Panc1 (cell line): ENCODE measurements around the gene PDPN. TPM values are rescaled to one million over a fixed set of nuclear protein-coding genes. Genes with fewer than 3 reads are reported as not detected.

Experiments
- ATAC-seq: fragments of 200-7000 bp; cut with Tn5 transposase; 2 replicates; pipeline ENCODE4 v1.9.1; 2020; ENCODE audit warnings: mild to moderate bottlenecking, moderate library complexity
- BruUV-seq: library from RNA; stranded (reverse); fragments of 400-500 nt; replicated peaks from 2 replicates; lab custom pipeline; 2021; lab: Mats Ljungman, UMichigan
- CTCF ChIA-PET: fragments of 300-600 bp; sonication (Branson Sonifier 250); formaldehyde crosslinking; loops from one replicate; lab custom pipeline; 2022; ENCODE audit warnings: antibody characterized with exemption; lab: Charles Lee
- POLR2A ChIA-PET: fragments of 300-600 bp; sonication (Branson Sonifier 250); formaldehyde crosslinking; loops from one replicate; lab custom pipeline; 2022; ENCODE audit warnings: antibody characterized with exemption; lab: Charles Lee
- DNase-seq: peaks from one replicate; pipeline ENCODE4 v3.0.0-alpha.2; 2010; ENCODE audit warnings: low read depth, low spot score
- H3K27ac ChIP-seq: 2 replicates; pipeline ENCODE4 v1.5.1; 2011; ENCODE audit warnings: mild to moderate bottlenecking, low read length, inconsistent platforms
- H3K27me3 ChIP-seq: fragments of 200-500 bp; sonication (Bioruptor generic); 2 replicates; pipeline ENCODE4 v1.6.0; 2014; ENCODE audit warnings: low read length, inconsistent platforms; ENCODE audit not compliant: control insufficient read depth, insufficient read depth
- H3K36me3 ChIP-seq: fragments of 200-500 bp; sonication (Bioruptor generic); 2 replicates; pipeline ENCODE4 v1.5.1; 2014; ENCODE audit warnings: inconsistent platforms, mild to moderate bottlenecking, low read length, moderate library complexity; ENCODE audit not compliant: control insufficient read depth, insufficient read depth
- H3K4me1 ChIP-seq: 2 replicates; pipeline ENCODE4 v1.5.1; 2011; ENCODE audit warnings: inconsistent platforms, mild to moderate bottlenecking, low read length, moderate library complexity; ENCODE audit not compliant: control insufficient read depth, insufficient read depth
- H3K4me3 ChIP-seq, 2 experiments: 2 replicates each; pipeline ENCODE4 v1.5.1; 2011 to 2012; ENCODE audit warnings: low read depth in 2 of 2, low read length in 2 of 2, mild to moderate bottlenecking in 2 of 2, inconsistent platforms in 1 of 2, moderate library complexity in 1 of 2
- H3K9me3 ChIP-seq: fragments of 200-500 bp; sonication (Bioruptor generic); 2 replicates; pipeline ENCODE4 v1.5.1; 2014; ENCODE audit warnings: low read depth, mild to moderate bottlenecking, inconsistent platforms, low read length, moderate library complexity; ENCODE audit not compliant: control insufficient read depth, insufficient read depth
- CTCF ChIP-seq: fragments of 450-650 bp; IDR thresholded peaks from 2 replicates; pipeline ENCODE4 v1.5.1; 2017; ENCODE audit warnings: mild to moderate bottlenecking
- POLR2AphosphoS5 ChIP-seq: IDR thresholded peaks from 2 replicates; pipeline ENCODE4 v1.6.1; 2012; ENCODE audit warnings: mild to moderate bottlenecking, low read depth, low read length, moderate library complexity
- REST ChIP-seq, 2 experiments: IDR thresholded peaks; 2 replicates each; pipeline ENCODE4 v1.6.1; 2011 to 2012; ENCODE audit warnings: low read depth in 2 of 2, control low read depth in 1 of 2, low read length in 1 of 2, mild to moderate bottlenecking in 1 of 2, moderate library complexity in 1 of 2; ENCODE audit not compliant: insufficient read depth in 1 of 2
- SIN3A ChIP-seq: IDR thresholded peaks from 2 replicates; pipeline ENCODE4 v1.6.1; 2012; ENCODE audit warnings: low read depth, mild to moderate bottlenecking, low read length, moderate library complexity, borderline replicate concordance; ENCODE audit not compliant: insufficient read depth
- TCF7L2 ChIP-seq: IDR thresholded peaks from 2 replicates; pipeline ENCODE4 v1.6.1; 2011; ENCODE audit warnings: mild to moderate bottlenecking, low read depth, low read length, inconsistent platforms
- in situ Hi-C: cut with HindIII; loops from 2 replicates; pipeline ENCODE4 v1.10.0; 2016; ENCODE audit warnings: low sequenced_read_pairs, low pct_unique_long_range_greater_than_20kb
- intact Hi-C: fragments of 100-400 bp; cut with micrococcal nuclease; formaldehyde crosslinking; loops from one replicate; pipeline ENCODE4 v1.10.0; 2022; ENCODE audit not compliant: unreplicated experiment
- total RNA-seq: library from RNA; stranded (reverse); gene quantifications from one replicate; pipeline ENCODE4 v1.2.1, GENCODE V29; 2021; ENCODE audit not compliant: unreplicated experiment

The PDPN gene
- total RNA-seq, 1 experiment from 2014 or later = 0.28 TPM

- ChIA-PET CTCF (no interaction called here), POLR2A (no interaction called here)
- Histone ChIP-seq H3K27me3 (peaks cover 2% of the 10 kb centered on the region), H3K4me1 (no peaks in the 10 kb centered on the region), H3K36me3 (no peaks in the 10 kb centered on the region), H3K4me3 (no peak overlapping the region), H3K9me3 (no peaks in the 10 kb centered on the region), H3K27ac (no peak overlapping the region)
- in situ Hi-C loops = no loop called here
- intact Hi-C loops = no loop called here
- BruUV-seq = no TSS peak
- DNase-seq = no peak
- no peak for ATAC-seq
- no peak for TF ChIP-seq TCF7L2
- no peak for TF ChIP-seq POLR2AphosphoS5
- TF ChIP-seq SIN3A = no peak
- no peak for TF ChIP-seq CTCF
- TF ChIP-seq REST (IDR thresholded peaks at IDR 0.05; ENCODE audit: insufficient read depth in 1 of 2, low read depth in 2 of 2, low read length in 1 of 2) = no peak
These were observed 3.8 kb downstream of the PDPN start for GRCh38 chr1:13587256-13588030.

- Histone ChIP-seq H3K27me3 (peaks cover 2% of the 10 kb centered on the region; the same call in 1 of the 2 replicates), H3K27ac (no peak overlapping the region), H3K36me3 (no peaks in the 10 kb centered on the region), H3K4me3 (no peak overlapping the region), H3K4me1 (no peaks in the 10 kb centered on the region), H3K9me3 (no peaks in the 10 kb centered on the region)
- CTCF ChIA-PET = interaction anchor here (0.6 kb wide), 1 partner anchor 23 kb away, joined by 8 read pairs; no protein-coding TSS in a partner anchor
- DNase-seq = no peak
- POLR2A ChIA-PET = no interaction called here
- in situ Hi-C loops = no loop called here
- ATAC-seq = no peak
- TF ChIP-seq REST (IDR thresholded peaks at IDR 0.05; ENCODE audit: insufficient read depth in 1 of 2, low read depth in 2 of 2, low read length in 1 of 2) (no peak), POLR2AphosphoS5 (no peak), SIN3A (no peak), TCF7L2 (no peak), CTCF (no peak)
- no TSS peak for BruUV-seq
- intact Hi-C loops = no loop called here
These were observed 5.5 kb downstream of the PDPN start for GRCh38 chr1:13588946-13589796.
